ENCODE measurements around the gene POLG2.
"Not testable (repeated sequence)": the region's sequence is repeated elsewhere in the genome, so short reads cannot be mapped to it uniquely, and the experiment has no call there.

Gene POLG2

DNA sequence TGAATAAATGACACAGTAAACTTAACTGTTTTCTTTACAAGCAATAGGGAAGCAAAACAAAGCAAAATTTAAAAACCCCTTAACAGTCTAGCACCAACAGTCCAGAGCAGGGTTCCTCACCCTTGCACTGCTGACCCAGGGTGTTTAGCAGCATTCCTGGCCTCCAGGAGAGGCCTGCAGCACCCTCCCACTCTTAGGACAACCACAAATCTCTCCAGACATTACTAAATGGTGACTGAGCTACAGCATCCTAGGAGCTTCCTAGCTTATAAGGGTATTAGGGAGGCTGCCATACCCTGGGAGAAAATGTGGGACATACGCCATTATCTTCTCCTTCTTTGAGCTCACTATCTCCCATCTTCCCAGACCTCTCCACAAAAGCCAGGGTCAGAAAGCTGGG, 15.9 kb downstream of the POLG2 start:
- DNase-seq = no peak

DNA sequence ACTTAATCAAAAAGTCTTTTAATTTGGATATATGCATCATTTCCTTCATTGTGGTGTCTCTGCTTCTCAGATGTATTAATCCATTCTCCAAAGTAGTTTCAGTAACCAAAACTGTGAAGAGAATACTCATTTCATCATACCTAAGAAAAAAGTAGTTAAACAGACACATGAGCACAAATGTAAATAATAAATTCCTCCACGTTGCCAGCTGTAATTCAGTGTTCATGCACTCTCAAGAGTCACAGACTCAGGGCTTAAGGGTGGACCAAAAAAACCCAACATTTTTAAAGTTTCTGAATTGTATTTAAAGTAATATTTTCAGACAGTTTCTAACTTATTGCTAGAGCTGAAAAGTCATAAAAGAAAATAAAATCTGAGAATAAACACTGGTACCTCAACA, 19.0 kb downstream of the POLG2 start:
- no peak for DNase-seq

DNA sequence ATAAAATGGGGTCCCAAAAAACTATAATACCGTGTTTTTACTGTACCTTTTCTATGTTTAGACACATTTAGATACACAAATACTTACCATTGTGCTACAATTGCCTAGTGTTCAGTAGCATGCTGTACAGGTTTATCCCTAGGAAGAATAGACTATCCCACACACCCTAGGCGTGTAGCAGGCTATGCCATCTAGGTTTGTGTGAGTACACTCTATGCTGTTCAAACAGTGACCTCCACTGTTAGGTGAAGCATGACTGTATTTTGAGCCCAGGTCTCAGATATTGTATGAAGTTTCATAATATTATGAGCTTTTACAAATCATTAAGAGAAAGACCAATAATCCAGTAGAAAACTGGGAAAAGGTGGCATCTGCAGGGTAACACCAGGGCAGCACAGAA, 24.3 kb downstream of the POLG2 start:
- no peak for DNase-seq

DNA sequence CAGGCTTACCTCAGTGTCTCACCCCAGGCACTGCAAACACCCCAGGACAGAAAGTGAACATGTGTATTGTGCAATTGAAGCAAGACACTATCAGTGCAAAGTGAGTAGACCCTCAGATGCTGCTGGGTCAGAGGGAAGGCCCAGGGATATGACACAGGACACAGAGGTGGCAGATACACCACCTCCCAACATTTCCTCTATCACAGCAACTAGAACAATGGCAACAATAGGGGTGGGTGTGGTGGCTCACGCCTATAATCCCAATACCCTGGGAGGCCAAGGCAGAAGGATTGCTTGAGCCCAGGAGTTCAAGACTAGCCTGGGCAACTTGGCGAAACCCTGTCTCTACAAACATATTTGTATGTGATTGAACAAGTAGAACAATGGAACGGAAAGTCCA, 25.4 kb downstream of the POLG2 start:
- no peak for DNase-seq

DNA sequence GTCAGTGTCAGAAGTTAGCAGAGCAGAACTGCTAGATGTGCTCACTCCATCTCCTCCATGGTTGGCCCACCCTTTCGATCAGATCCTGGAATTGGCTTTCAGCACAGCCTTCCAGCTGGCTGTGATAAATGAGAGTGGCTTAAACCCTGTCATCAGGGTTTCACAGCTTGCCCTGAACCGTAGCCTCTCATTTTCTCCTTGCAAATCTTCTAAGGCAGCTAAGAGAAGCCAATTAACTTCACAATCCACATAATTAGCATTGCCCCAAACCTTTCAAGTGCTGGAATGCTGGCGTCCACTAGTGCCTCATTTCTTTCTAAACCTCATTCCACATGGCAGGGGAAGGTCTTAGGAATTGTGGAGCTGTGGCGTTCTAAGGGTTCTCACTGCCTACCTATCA, 26.2 kb downstream of the POLG2 start:
- DNase-seq = no peak

DNA sequence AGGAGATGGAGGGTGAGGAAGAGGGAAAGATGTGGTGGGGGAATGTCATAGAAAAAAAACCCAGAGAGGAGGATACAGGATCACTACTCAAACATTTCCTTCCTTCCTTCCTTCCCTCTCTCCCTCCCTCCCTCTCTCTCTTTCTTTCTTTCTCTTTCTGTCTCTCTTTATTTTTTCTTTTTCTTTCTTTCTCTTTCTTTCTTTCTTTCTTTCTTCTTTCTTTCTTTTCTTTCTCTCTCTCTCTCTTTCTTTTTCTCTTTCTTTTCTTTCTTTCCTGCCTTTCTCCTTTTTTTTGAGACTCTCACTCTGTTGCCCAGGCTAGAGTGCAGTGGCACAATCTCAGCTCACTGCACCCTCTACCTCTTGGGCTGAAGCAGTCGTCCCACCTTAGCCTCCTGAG, 30.0 kb downstream of the POLG2 start:
- not testable (repeated sequence) for DNase-seq

DNA sequence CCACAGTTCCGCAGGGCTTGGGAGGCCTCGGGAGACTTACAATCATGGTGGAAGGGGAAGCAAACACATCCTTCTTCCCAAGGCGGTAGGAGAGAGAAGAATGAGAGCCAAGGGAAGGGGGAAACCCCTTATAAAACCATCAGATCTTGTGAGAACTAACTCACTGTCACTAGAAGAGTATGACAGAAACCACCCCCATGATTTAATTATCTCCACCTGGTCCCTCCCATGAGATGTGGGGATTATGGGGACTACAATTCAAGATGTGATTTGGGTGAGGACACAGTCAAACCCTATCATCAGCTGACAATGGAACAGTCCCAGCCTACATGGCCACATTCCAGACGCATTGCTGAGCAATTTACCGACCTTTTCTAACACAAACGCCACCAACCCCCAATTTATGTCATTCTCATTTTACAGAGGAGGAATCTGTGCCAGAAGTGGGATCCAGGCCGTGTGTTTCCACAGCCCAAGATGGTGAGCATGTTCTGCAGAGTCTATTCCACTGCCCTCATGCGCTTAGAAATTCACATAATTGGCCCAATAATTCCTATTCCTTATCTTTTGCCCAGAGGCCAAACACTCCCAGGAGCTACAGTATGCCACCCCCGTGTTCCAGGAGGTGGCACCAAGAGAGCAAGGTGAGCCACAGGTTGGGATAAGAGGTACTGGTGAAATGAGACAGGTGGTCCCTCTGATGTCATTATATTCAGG, 30.7 kb downstream of the POLG2 start:
- DNase-seq = no peak

DNA sequence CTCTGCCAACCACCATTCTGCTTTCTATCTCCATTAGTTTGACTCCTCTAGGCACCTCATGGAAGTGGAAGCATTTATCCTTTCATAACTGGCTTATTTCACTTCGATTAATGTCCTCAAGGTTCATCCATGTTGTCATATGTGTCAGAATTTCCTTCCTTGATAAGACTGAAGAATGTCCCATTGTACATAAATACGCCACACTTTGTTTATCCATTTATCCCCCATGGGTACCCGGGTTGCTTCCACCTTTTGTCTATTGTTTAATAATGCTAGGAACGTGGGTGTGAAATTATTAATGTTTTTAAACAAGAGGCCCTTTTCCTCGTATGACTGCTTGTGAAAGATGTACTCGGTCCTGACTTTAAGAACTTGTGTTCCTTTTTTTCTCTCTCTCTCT, 35.1 kb downstream of the POLG2 start:
- DNase-seq = no peak

DNA sequence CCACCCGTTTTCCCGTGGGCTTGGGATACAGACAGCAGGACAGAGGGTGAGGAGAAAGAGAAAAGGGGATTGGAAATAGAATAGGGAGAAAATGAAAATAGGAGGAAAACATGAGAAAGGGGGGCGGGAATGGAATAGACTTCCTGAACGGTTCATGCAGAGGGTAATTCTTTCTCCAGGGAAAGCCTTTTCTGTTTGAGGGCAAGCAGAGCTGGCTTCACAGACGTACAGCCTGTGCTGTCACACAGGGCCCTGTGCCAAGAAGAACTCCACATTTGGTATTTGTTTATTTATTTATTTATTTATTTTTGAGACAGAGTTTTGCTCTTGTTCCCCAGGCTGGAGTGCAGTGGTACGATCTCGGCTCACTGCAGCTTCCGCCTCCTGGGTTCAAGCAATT, 35.9 kb downstream of the POLG2 start:
- no peak for DNase-seq

DNA sequence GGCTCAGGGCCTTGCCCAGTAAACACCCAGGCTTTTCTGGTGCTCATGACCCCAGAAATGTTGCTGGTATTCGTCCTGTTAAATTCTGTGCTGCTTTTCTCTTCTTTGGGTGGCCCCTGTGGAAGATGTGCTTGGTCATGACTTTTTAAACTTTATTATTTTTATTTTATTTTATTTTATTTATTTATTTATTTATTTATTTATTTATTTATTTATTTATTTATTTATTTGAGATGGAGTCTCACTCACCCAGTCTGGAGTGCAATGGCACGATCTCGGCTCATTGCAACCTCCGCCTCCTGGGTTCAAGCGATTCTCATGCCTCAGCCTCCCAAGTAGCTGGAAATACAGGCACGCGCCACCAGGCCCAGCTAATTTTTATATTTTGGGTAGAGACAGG, 37.0 kb downstream of the POLG2 start:
- DNase-seq = not testable (repeated sequence)

DNA sequence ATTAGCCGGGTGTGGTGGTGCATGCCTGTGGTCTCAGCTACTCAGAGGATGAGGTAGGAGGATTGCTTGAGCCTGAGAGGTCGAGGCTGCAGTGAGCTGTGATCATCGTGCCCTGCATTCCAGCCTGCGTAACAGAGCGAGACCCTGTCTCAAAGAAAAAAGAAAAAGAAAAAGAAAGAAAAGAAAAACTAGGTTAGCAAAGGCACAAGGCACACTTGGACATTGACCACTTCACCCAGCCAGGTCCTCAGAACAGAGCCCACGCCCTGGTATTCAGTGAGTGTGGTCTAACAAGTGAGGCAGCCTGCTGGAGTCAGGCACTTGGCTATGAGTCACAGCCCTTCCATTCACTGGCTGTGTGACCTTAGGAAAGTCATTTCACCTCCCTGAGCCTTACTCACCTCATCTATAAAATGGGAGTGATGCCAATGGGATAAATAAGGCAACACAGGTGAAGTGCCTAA, 37.5 kb downstream of the POLG2 start:
- DNase-seq = no peak

DNA sequence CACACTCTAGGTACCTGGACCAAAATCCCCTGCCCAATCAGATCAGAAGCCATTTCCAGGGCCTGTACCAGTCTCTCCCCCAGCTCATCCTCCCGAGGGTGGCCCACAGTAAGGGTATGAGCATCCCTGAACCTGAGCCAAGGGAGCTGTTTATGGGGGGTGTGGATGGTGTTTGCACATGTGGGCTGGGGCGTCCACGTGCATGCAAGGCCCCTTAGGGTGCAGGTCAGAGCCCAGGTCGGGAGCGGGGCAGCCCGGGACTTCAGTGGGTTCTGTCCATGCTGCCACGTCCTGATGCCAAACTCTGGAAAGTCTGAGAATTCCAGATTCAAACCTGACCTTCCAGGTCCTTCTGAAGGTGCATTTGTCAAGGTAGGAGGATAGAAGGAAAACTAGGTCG, 38.1 kb downstream of the POLG2 start:
- DNase-seq = no peak

DNA sequence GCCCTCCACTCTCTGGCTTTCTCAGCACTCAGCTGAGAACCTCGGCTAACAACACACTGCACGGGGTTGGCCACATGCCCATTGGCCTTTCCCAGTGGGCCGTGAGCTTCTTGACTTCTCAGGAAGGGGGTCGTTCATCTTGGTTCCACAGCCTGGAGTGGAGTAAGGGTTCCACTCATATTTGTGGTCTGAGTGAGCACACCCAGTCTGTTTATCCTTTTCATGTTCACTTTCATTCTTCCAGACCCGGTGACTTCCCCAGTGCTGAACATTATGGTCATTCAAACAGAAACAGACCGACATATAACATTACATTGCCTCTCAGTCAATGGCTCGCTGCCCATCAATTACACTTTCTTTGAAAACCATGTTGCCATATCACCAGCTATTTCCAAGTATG, 39.7 kb downstream of the POLG2 start:
- no peak for DNase-seq

DNA sequence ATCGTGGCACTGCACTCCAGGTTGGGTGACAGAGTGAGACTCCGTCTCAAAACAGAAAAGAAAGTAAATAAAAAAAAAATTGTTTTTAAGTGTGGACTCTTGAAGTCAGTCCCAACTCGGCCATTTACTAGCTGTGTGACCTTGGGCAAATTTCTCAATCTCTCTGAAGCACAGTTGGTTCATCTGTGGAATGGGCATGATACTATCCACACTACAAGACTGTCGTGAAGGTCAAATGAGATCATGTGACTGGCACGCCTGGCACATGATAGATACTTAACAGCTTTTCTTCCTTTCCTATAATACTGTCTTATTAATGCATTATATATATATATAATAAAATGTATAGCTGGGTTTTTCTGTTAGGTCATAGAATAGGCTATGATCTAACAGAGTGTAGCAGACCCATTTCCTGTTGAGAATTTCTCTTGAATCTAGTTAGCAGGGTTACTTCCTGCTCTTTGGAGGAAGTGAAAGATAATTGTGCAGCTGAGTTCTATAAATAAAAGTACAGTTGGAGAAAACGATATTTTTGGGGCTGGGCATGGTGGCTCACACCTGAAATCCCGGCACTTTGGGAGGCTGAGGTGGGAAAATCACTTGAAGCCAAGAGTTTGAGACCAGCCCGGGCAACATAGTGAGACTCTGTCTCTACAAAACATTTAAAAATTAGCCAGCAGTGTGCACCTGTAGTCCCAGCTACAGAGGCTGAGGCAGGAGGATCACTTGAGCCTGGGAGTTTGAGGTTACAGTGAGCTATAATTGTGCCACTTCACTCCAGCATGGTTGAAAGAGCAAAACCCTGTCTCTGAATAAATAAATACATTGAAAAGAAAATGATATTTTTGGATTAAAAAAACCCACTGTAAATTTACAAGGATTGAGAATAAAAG, 40.6 kb downstream of the POLG2 start:
- DNase-seq = no peak

DNA sequence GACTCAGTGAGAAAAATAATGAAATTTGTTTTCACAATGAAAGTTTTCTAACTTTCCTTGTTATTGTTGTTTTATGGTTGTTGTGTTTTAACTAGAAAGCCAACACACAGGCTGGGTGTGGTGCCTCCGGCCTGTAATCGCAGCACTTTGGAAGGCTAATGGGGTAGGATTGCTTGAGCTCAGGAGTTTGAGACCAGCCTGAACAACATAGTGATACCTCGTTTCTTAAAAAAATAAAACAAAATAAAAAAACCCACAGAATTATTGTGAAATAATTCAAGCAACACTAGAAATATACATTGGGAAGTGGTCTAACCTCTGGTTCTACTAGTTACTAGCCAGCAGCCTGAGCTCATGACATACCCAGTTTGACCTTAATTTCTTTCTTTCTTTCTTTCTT, 47.3 kb downstream of the POLG2 start:
- no peak for DNase-seq

DNA sequence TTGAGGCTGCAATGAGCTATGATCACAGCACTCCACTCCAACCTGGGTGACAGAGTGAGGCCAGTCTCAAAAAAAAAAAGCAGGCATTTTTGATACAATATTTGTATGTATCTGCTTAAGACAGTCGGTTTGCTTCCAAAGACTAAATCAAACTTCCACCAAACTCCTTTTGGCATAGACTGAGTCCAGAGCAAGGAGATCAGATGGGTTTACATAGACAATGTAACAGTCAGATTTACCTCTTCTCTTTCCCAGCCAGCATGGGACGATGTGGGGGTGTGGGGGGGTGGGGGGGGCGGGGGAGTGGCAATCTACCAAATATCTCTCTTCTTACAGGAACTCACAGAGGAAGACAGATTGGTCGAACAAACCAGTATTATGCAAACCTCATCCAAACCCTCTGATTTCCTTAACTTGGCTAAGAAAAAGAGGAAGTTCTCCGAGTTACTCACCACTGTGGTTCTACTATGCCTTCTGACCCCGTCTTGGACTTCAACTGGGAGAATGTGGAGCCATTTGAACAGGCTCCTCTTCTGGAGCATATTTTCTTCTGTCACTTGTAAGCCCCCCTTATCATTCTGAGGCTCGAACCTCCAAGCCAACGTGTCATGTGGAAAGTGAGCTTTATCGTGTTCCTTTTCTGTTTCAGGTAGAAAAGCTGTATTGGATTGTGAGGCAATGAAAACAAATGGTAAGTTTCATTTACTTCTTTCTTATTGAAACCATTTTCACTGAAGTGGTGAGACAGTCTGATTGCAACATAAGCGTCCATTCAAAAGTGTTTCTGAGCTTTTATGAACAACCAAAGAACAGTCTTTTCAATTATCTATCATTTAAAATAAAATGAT, 48.0 kb downstream of the POLG2 start, which contains the start of gene MILR1:
MILR1 (plus strand) TSS at position 451 of the 848 bp plus-strand sequence; CDS start at position 505, 54 bp downstream.
- DNase-seq = no peak

DNA sequence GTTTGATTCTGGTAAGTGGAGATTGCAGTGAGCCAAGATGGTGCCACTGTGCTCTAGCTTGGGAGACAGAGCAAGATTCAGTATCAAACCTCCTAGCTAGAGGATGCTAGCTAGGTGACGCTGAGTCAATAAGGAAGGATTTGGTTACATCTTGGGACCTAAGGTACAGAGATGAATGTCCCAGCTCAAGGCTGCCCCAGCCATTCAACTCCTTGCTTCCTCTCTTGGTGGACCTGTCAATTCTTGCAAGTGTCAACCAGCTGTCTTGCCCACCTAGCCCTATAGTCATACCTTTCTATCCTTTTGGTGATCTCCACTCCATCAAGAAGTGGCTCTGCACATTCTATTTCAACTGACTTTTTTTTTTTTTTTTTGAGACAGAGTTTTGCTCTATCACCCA, 49.3 kb downstream of the POLG2 start:
- no peak for DNase-seq

DNA sequence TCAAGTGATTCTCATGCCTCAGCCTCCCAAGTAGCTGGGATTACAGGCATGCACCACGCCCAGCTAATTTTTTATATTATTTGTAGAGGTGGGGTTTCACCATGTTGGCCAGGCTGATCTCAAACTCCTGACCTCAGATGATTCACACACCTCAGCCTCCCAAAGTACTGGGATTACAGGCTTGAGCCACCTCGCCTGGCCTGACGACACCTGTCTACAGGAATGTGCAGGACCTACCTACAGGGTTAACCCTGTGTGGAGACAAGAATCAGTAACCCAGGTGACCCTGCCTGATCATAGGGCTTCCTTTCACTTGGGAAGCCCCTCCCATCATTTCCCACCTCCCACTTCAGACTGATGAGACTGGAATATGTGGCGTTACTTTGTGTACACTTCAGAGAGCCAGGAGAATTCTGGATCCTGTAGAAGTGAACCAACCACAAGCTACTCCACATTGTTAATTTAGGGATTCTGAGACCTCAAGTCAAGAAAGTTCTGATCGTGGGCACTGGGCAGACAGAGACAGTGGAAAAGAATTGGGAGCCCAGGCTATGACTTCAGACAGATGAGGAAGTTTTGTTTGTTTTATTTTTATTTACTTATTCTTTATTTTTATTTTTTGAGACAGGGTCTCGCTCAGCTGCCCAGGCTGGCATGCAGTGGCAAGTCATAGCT, 53.6 kb downstream of the POLG2 start:
- DNase-seq = no peak

DNA sequence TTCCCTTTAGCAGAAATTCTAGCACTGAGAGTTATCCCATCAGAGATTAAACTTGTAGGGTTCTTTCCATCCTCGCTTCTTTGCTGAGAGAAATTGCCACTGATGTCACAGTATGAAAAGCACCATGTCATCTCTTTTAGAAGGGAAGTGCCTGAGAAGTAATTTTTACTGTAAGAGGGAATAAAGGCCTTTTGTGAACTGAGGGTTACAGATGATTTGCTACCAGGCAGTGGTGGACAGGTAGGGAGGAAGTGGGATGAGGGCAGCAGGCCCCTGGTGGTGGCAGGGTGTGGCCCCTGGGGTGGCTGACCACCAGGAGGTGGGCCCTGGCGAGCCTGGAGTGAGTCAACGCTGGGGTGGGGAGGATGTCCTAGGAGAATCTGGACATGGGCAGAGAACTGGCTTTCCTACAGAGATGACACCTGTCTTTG, 54.3 kb downstream of the POLG2 start:
- DNase-seq = no peak

DNA sequence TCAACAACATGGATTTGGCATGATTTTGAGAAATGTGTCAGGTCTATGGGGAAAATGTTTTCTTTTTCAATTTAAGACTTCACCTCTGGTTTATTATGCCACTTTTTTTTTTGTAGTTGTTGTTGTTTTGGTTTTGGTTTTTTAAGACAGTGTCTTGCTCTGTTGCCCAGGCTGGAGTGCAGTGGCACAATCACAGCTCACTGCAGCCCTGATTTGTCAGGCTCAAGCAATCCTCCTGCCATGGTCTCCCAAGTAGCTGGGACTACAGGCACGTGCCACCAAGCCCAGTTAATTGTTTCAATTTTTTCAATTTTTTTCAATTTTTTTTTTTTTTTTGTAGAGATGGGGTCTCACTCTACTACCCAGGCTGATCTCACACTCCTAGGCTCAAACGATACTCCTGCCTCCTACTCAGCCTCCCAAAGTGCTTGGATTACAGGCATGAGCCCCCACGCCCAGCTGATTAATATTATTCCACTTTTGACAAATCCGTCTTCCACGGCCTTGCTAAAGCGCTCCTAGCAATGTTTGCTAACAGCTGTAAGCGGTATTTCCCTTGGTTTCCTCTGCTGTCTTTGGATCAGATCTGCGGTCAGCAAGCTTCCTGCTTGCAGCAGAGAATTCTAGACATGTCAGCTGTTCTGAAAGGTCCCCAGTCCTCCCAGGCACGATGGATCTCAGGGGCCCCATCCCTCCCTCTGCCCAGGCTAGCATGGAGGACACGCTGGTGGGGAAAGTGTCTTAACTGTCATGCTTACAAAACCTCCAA, 54.9 kb downstream of the POLG2 start:
- no peak for DNase-seq

DNA sequence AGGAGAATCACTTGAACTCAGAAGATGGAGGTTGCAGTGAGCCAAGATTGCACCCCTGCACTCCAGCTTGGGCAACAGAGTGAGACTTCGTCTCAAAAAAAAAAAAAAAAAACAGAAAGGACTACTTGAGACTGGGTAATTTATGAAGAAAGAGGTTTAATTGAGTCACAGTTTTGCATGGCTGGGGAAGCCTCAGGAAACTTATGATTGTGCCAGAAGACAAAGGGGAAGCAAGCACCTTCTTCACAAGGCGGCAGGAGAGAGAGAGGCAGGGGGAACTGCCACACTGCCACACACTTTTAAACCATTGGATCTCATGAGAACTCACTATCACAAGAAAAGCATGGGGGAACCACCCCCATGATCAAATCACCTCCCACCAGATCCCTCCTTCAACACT, 56.9 kb downstream of the POLG2 start:
- DNase-seq = no peak

DNA sequence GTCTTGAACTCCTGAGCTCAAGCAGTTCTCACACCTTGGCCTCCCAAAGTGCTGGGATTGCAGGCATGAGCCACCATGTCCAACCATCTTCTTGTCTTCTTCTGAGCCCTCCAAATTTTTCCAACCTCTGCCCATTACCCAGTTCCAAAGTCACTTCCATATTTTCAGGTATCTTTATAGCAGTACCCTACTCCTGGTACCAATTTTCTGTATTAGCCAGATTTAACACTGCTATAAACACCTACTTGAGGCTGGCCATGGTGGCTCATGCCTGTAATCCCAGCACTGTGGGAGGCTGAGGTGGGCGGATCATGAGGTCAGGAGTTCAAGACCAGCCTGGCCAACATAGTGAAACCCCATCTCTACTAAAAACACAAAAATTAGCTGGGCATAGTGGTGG, 57.3 kb downstream of the POLG2 start:
- DNase-seq = not testable (repeated sequence)

Data from NCI-H187 (cell line).